SK-N-SH (cell line): ENCODE data around the gene SHROOM2.

Source experiments
- CTCF ChIP-seq: fragments of 200-600 bp; sonication (generic); IDR thresholded peaks from 2 replicates; pipeline ENCODE4 v1.6.1; 2017; ENCODE audit warnings: antibody characterized with exemption, mild to moderate bottlenecking, moderate library complexity
- EZH2phosphoT487 ChIP-seq: fragments of 200-600 bp; sonication (generic); IDR thresholded peaks from 2 replicates; pipeline ENCODE4 v1.6.1; 2017; ENCODE audit warnings: low read depth, mixed run types, mild to moderate bottlenecking, antibody characterized with exemption, moderate library complexity, borderline replicate concordance
- JUND ChIP-seq: IDR thresholded peaks from 2 replicates; pipeline ENCODE4 v1.4.0; 2012
- MXI1 ChIP-seq: IDR thresholded peaks from 2 replicates; pipeline ENCODE4 v1.6.1; 2012; ENCODE audit warnings: mild to moderate bottlenecking, low read depth, low read length, improper control_type of control experiment
- POLR2AphosphoS5 ChIP-seq: IDR thresholded peaks from 2 replicates; pipeline ENCODE4 v1.6.1; 2012; ENCODE audit warnings: low read depth, low read length
- REST ChIP-seq: IDR thresholded peaks from 2 replicates; pipeline ENCODE4 v1.6.1; 2012; ENCODE audit warnings: mild to moderate bottlenecking, low read depth, low read length, moderate library complexity
- USF2 ChIP-seq: fragments of 150-350 bp; IDR thresholded peaks from 2 replicates; pipeline ENCODE4 v1.6.1; 2017; ENCODE audit warnings: antibody characterized with exemption, low read length, low read depth, borderline replicate concordance

- TF ChIP-seq CTCF (no peak), USF2 (no peak), REST (no peak), EZH2phosphoT487 (no peak), POLR2AphosphoS5 (no peak), MXI1 (no peak), JUND (no peak)
These were observed 13.3 kb upstream of the SHROOM2 start for GRCh38 chrX:9772943-9773342.
